ENCODE results near the gene MDN1.

The MDN1 gene

GRCh38 chr6:89685311-89685710 is 134.3 kb downstream of the MDN1 start:
- no peak for DNase-seq

GRCh38 chr6:89682991-89683390 is 136.6 kb downstream of the MDN1 start:
- no peak for DNase-seq

GRCh38 chr6:89681983-89682564 is 137.5 kb downstream of the MDN1 start:
- no peak for DNase-seq

GRCh38 chr6:89680551-89680950 is 139.0 kb downstream of the MDN1 start:
- no peak for DNase-seq

- DNase-seq: peak; percentile 19
Measured at GRCh38 chr6:89680150-89680549, 139.4 kb downstream of the MDN1 start.

- DNase-seq: no peak
Measured at GRCh38 chr6:89679215-89680120, 140.1 kb downstream of the MDN1 start.

- DNase-seq: no peak
Measured at GRCh38 chr6:89678531-89678930, 141.1 kb downstream of the MDN1 start.

- DNase-seq: peak; percentile 45
Measured at GRCh38 chr6:89675949-89676748, 143.4 kb downstream of the MDN1 start.

- DNase-seq: no peak
Measured at GRCh38 chr6:89670935-89671565, 148.5 kb downstream of the MDN1 start.

- no peak for DNase-seq
Measured at GRCh38 chr6:89669002-89669401, 150.6 kb downstream of the MDN1 start.

GRCh38 chr6:89667872-89668556 is 151.6 kb downstream of the MDN1 start:
- DNase-seq: no peak

GRCh38 chr6:89662659-89663223 is 156.9 kb downstream of the MDN1 start:
- DNase-seq: no peak

- DNase-seq: no peak
Measured at GRCh38 chr6:89661559-89661958, 158.0 kb downstream of the MDN1 start.

- DNase-seq: no peak
Measured at GRCh38 chr6:89660981-89661380, 158.6 kb downstream of the MDN1 start.

- DNase-seq: no peak
Measured at GRCh38 chr6:89657445-89658158, 162.0 kb downstream of the MDN1 start.

- DNase-seq: no peak
Measured at GRCh38 chr6:89655122-89655521, 164.5 kb downstream of the MDN1 start.

- DNase-seq: no peak
Measured at GRCh38 chr6:89650579-89650978, 169.0 kb downstream of the MDN1 start.

GRCh38 chr6:89649682-89650081 is 169.9 kb downstream of the MDN1 start:
- DNase-seq: no peak

GRCh38 chr6:89644864-89645263 is 174.7 kb downstream of the MDN1 start:
- no peak for DNase-seq

GRCh38 chr6:89643406-89643805 is 176.2 kb downstream of the MDN1 start:
- DNase-seq: no peak

- no peak for DNase-seq
Measured at GRCh38 chr6:89642956-89643355, 176.6 kb downstream of the MDN1 start.
